ENCODE data around the gene ATP11B. TPM values are rescaled to one million over a fixed set of nuclear protein-coding genes. Genes with fewer than 3 reads are reported as not detected.

The ATP11B gene
- 22.7 and 30.0 TPM in 2 replicates for total RNA-seq

- no peak for TF ChIP-seq CTCF (conservative IDR thresholded peaks at IDR 0.05; ENCODE audit: low read depth, low read length)
- H3K4me3 ChIP-seq (ENCODE audit: low read depth, low read length), result peak within 1 kb of the TSS; percentile 90
- DNase-seq (ENCODE audit: low read depth), result no peak
These were observed at the start of gene ATP11B for GRCh38 chr3:182792901-182793662. ATP11B (plus strand) TSS chr3:182793504; CDS start chr3:182793760, 256 bp downstream.

- H3K4me3 ChIP-seq (ENCODE audit: low read depth, low read length), result no peak overlapping the region
- DNase-seq (ENCODE audit: low read depth), result no peak
- no peak for TF ChIP-seq CTCF (conservative IDR thresholded peaks at IDR 0.05; ENCODE audit: low read depth, low read length)
These were observed 46.3 kb upstream of the ATP11B start for GRCh38 chr3:182746959-182747358.

- H3K4me3 ChIP-seq (ENCODE audit: low read depth, low read length), result no peak overlapping the region
- TF ChIP-seq CTCF (conservative IDR thresholded peaks at IDR 0.05; ENCODE audit: low read depth, low read length), result no peak
- DNase-seq (ENCODE audit: low read depth), result no peak
These were observed 38.0 kb upstream of the ATP11B start for GRCh38 chr3:182755308-182755707.

DNA sequence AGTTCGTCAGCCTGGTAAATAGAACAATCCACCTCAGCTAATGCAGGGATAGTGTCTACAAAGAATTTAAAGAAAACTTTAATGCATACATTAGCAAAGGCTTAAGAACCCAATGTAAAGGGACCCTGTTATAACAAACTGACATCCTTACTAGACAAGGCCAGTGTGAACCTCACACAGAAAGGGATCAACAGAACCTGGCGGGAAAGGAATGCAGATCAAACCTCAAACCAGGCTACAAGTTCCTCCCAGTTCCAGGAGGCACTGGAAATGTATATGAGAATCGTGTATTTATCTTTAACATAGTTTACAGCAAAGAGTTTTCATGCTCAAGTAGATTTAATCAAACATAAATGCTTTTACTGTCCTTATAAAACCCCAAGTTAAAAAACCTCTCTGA is 37.6 kb upstream of the ATP11B start:
- no peak for TF ChIP-seq CTCF (conservative IDR thresholded peaks at IDR 0.05; ENCODE audit: low read depth, low read length)
- DNase-seq (ENCODE audit: low read depth), result no peak
- H3K4me3 ChIP-seq (ENCODE audit: low read depth, low read length), result no peak overlapping the region

DNA sequence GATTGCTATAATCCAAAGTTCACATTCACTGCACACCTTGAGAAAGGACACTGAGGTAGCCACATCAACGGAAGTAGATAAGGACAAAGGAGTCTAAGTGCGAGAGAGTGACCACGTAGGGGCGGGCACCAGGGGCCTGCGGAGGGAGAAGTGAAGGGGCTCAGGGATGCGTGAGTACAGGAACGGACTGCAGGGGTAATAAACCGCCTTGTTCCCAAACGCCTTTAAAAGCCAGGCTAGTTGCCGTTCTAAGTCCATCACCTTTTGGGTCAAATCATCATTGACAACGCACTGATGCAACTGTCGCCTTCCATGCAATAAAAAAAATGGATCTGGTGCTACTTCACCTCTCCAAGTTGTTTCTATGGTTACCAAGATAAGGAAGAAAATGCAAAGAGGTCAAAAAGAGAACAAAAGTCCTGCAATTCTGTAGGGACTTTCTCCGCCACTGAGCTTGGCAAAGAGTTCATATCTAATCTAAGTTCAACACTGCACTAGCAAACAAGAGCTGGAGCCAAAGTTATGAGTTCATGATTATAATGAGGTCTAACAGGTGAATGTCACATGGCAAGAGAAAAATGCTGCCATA is 32.6 kb upstream of the ATP11B start:
- no peak overlapping the region for H3K4me3 ChIP-seq (ENCODE audit: low read depth, low read length)
- no peak for DNase-seq (ENCODE audit: low read depth)
- no peak for TF ChIP-seq CTCF (conservative IDR thresholded peaks at IDR 0.05; ENCODE audit: low read depth, low read length)

DNA sequence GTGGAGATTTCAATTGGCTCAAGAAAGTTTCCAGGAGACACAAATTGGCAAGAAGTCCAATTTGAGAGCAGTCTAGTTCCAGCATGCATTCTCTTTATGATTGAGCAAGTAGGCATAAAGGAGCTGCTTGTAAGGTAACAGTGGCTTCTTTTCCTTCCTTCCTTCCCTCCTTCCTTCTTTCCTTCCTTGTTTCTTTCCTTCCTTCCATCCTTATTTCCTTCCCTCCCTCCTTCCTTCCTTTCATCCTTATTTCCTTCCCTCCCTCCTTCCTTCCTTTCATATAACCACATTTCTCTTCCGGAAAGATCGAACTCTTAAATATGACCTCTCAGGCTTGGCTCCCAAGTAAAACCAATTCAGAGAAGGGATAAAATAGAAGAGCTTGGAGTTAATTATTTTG is 29.4 kb upstream of the ATP11B start:
- H3K4me3 ChIP-seq (ENCODE audit: low read depth, low read length), result no peak overlapping the region
- no peak for TF ChIP-seq CTCF (conservative IDR thresholded peaks at IDR 0.05; ENCODE audit: low read depth, low read length)
- no peak for DNase-seq (ENCODE audit: low read depth)

GRCh38 chr3:182765287-182765686 is 28.0 kb upstream of the ATP11B start:
- no peak for DNase-seq (ENCODE audit: low read depth)
- no peak overlapping the region for H3K4me3 ChIP-seq (ENCODE audit: low read depth, low read length)
- no peak for TF ChIP-seq CTCF (conservative IDR thresholded peaks at IDR 0.05; ENCODE audit: low read depth, low read length)

All from epithelial cell of proximal tubule (primary cell).